K562 (cell line): Measurements from ENCODE around the gene NGDN. TPM values are rescaled to one million over a fixed set of nuclear protein-coding genes. Genes with fewer than 3 reads are reported as not detected.
A peak's percentile ranks its signal among the peaks of the same experiment; 100 is the strongest.

Experiments
- ATAC-seq: fragments of 200-7000 bp; cut with Tn5 transposase; 3 replicates; pipeline ENCODE4 v1.9.1; 2020; ENCODE audit warnings: moderate library complexity
- BruUV-seq: library from RNA; stranded (reverse); fragments of 400-500 nt; replicated peaks from 2 replicates; lab custom pipeline; 2021; lab: Mats Ljungman, UMichigan
- CTCF ChIA-PET: fragments of 300-600 bp; formaldehyde crosslinking; extraction: SDS; loops from one replicate; lab custom pipeline; 2021; ENCODE audit warnings: low intra/inter-chr PET ratio; lab: Yijun Ruan, JAX
- POLR2A ChIA-PET: fragments of 300-600, 350-650 bp; sonication (Branson Sonifier 250); formaldehyde crosslinking; extraction: SDS; loops from one replicate; lab custom pipeline; 2021; ENCODE audit warnings: antibody characterized with exemption, inconsistent platforms; lab: Yijun Ruan, JAX
- DNase-seq, 4 experiments: peaks; one replicate each; pipeline versions ENCODE4 v3.0.0 to v3.0.0-alpha.2; 2011 to 2018; ENCODE audit warnings: low spot score in 3 of 4, mixed read lengths in 3 of 4; ENCODE audit errors: extremely low read depth in 1 of 4
- FAIRE-seq: peaks from 2 replicates; lab custom pipeline; 2011; peaks lifted over from hg19 to GRCh38; lab: Jason Lieb, UNC
- H2AFZ ChIP-seq: 2 replicates; pipeline ENCODE4 v1.6.0; 2011; ENCODE audit warnings: low read depth, low read length, control low read depth, inconsistent platforms
- H3K27ac ChIP-seq: fragments of 200-600 bp; 3 replicates; pipeline ENCODE4 v1.8.0; 2011; ENCODE audit warnings: low read depth, mild to moderate bottlenecking, control low read depth, inconsistent platforms, low read length, moderate library complexity, mixed read lengths; ENCODE audit errors: extremely low read depth
- H3K27me3 ChIP-seq, 2 experiments: fragments of 300-600 bp in 1 of 2; 2 replicates in 1 of 2; 3 replicates in 1 of 2; pipeline versions ENCODE4 v1.6.0 to v1.8.0; 2011; ENCODE audit warnings: inconsistent platforms in 2 of 2, low read length in 2 of 2, mild to moderate bottlenecking in 1 of 2, mixed read lengths in 1 of 2, moderate library complexity in 1 of 2; ENCODE audit not compliant: control insufficient read depth in 2 of 2, insufficient read depth in 2 of 2
- H3K36me3 ChIP-seq: fragments of 300-600 bp; 3 replicates; pipeline ENCODE4 v1.8.0; 2011; ENCODE audit warnings: mild to moderate bottlenecking, low read length, inconsistent platforms; ENCODE audit not compliant: control insufficient read depth, insufficient read depth
- H3K4me1 ChIP-seq, 2 experiments: fragments of 200-600 bp in 1 of 2; replicated peaks in 1 of 2; 2 replicates in 1 of 2; 3 replicates in 1 of 2; pipeline versions ENCODE4 v1.5.1 to v1.8.0; 2011; ENCODE audit warnings: inconsistent platforms in 2 of 2, low read length in 2 of 2, mild to moderate bottlenecking in 1 of 2, mixed read lengths in 1 of 2, moderate library complexity in 1 of 2; ENCODE audit not compliant: control insufficient read depth in 2 of 2, insufficient read depth in 2 of 2
- H3K4me2 ChIP-seq: 2 replicates; pipeline ENCODE4 v1.6.1; 2011; ENCODE audit warnings: low read length, control low read depth, inconsistent platforms, mixed read lengths; ENCODE audit not compliant: insufficient read depth
- H3K4me3 ChIP-seq: fragments of 200-600 bp; sonication (generic), shearing (Covaris generic); 2 replicates; pipeline ENCODE4 v1.5.1; 2016; ENCODE audit warnings: control low read depth, inconsistent platforms
- H3K79me2 ChIP-seq: fragments of 200-600 bp; 3 replicates; pipeline ENCODE4 v1.8.0; 2011; ENCODE audit warnings: low read length, inconsistent platforms; ENCODE audit not compliant: control insufficient read depth, insufficient read depth
- H3K9ac ChIP-seq, 2 experiments: 2 replicates each; pipeline versions ENCODE4 v1.6.0 to v1.6.1; 2011; ENCODE audit warnings: low read depth in 2 of 2, low read length in 2 of 2, control low read depth in 1 of 2, inconsistent platforms in 1 of 2, mild to moderate bottlenecking in 1 of 2, mixed read lengths in 1 of 2; ENCODE audit not compliant: insufficient read depth in 1 of 2
- H3K9me1 ChIP-seq: one replicate; pipeline ENCODE4 v1.6.0; 2011; ENCODE audit warnings: inconsistent platforms, mild to moderate bottlenecking, low read length, moderate library complexity; ENCODE audit not compliant: control insufficient read depth, insufficient read depth
- H3K9me3 ChIP-seq: replicated peaks from 2 replicates; pipeline ENCODE4 v1.5.1; 2011; ENCODE audit warnings: low read depth, low read length, inconsistent platforms; ENCODE audit not compliant: control insufficient read depth, insufficient read depth
- H4K20me1 ChIP-seq: replicated peaks from 2 replicates; pipeline ENCODE4 v1.6.1; 2011; ENCODE audit warnings: low read length, inconsistent platforms, mixed read lengths; ENCODE audit not compliant: control insufficient read depth, insufficient read depth
- AFF4 ChIP-seq: sonication (generic); formaldehyde crosslinking; IDR thresholded peaks from 2 replicates; pipeline ENCODE4 v1.8.0; 2023; ENCODE audit warnings: mild to moderate bottlenecking, missing genetic modification reagents
- C11orf30 ChIP-seq: fragments of 450-650 bp; IDR thresholded peaks from 2 replicates; pipeline ENCODE4 v1.6.1; 2016; ENCODE audit warnings: low read depth, mild to moderate bottlenecking
- FOSL1 ChIP-seq: fragments of 200-800 bp; sonication (Bioruptor generic); conservative IDR thresholded peaks from 2 replicates; pipeline ENCODE4 v1.6.1; 2016; ENCODE audit warnings: missing genetic modification characterization, missing compliant biosample characterization
- FOXA3 ChIP-seq, 2 experiments: fragments of 450-650 bp in 1 of 2; sonication (generic) in 1 of 2; formaldehyde crosslinking; IDR thresholded peaks in 1 of 2; conservative IDR thresholded peaks in 1 of 2; 2 replicates each; pipeline versions ENCODE4 v1.4.0 to v1.8.0; 2020 to 2022; ENCODE audit warnings: mild to moderate bottlenecking in 2 of 2, missing genetic modification reagents in 1 of 2
- HDAC1 ChIP-seq, 2 experiments: fragments of 450-650 bp; IDR thresholded peaks; 2 replicates each; pipeline ENCODE4 v1.6.1; 2016 to 2017; ENCODE audit warnings: inconsistent platforms in 1 of 2, mild to moderate bottlenecking in 1 of 2, moderate library complexity in 1 of 2
- NFIC ChIP-seq: fragments of 450-650 bp; IDR thresholded peaks from 2 replicates; pipeline ENCODE4 v1.6.1; 2017; ENCODE audit warnings: mild to moderate bottlenecking, inconsistent platforms
- NR1H2 ChIP-seq: sonication (generic); formaldehyde crosslinking; IDR thresholded peaks from 2 replicates; pipeline ENCODE4 v1.4.0; 2020; ENCODE audit warnings: mild to moderate bottlenecking, missing genetic modification reagents
- NR2C2 ChIP-seq, 2 experiments: fragments of 200-800 bp in 1 of 2; sonication (Bioruptor generic) in 1 of 2; sonication (generic) in 1 of 2; formaldehyde crosslinking in 1 of 2; IDR thresholded peaks; 2 replicates each; pipeline versions ENCODE4 v1.6.1 to v1.8.0; 2016 to 2022; ENCODE audit warnings: mild to moderate bottlenecking in 1 of 2, missing compliant biosample characterization in 1 of 2, missing genetic modification characterization in 1 of 2, missing genetic modification reagents in 1 of 2
- PPARD ChIP-seq: fragments of 250-450 bp; sonication (Bioruptor Pico); IDR thresholded peaks from 2 replicates; pipeline ENCODE4 v1.8.0; 2022; ENCODE audit warnings: inconsistent platforms, mild to moderate bottlenecking, moderate library complexity
- RBM14 ChIP-seq: fragments of 200-400 bp; formaldehyde crosslinking; IDR thresholded peaks from 2 replicates; pipeline ENCODE4 v1.6.1; 2018; ENCODE audit warnings: low read depth, mild to moderate bottlenecking, low read length, moderate library complexity, borderline replicate concordance; ENCODE audit not compliant: insufficient read depth
- STAT6 ChIP-seq: sonication (generic); formaldehyde crosslinking; IDR thresholded peaks from 2 replicates; pipeline ENCODE4 v1.8.1; 2023; ENCODE audit warnings: mild to moderate bottlenecking, missing genetic modification reagents
- ZNF316 ChIP-seq: fragments of 450-650 bp; IDR thresholded peaks from 2 replicates; pipeline ENCODE4 v1.6.1; 2016
- ZNF445 ChIP-seq: fragments of 250-450 bp; sonication (Bioruptor Pico); IDR thresholded peaks from 2 replicates; pipeline ENCODE4 v1.4.0; 2020; ENCODE audit warnings: low read depth, mild to moderate bottlenecking, moderate library complexity
- WGBS: fragments of 100-300 bp; shearing (Covaris generic); methylation state at CpG from one replicate; pipeline ENCODE4 v1.1.6; 2016; ENCODE audit warnings: low coverage, mixed read lengths; ENCODE audit not compliant: insufficient coverage; ENCODE audit errors: missing lambda C conversion rate; 5-methylcytosine and 5-hydroxymethylcytosine counted together
- in situ Hi-C: fragments of 300-500 bp; cut with MboI; formaldehyde crosslinking; loops from 4 replicates; pipeline ENCODE4 v1.15.0; 2018; ENCODE audit warnings: inconsistent platforms, mixed read lengths
- intact Hi-C: fragments of 100-400 bp; cut with micrococcal nuclease; formaldehyde crosslinking; loops from 2 replicates; pipeline ENCODE4 v1.14.2; 2022
- polyA plus RNA-seq, 8 experiments: library from polyadenylated mRNA; depleted of rRNA in 4 of 8; stranded (reverse) in 5 of 8; unstranded in 3 of 8; fragments of >200 nt; fragmentation: Nextera tagmentation in 2 of 8; fragmentation: Illumina TruSeq in 1 of 8; extraction: Ambion mirVana in 2 of 8; extraction: Trizol in 1 of 8; gene quantifications; 2 replicates each; pipeline versions ENCODE4 v1.2.1 to v1.2.3, GENCODE V29; 2011 to 2014; ENCODE audit warnings: inconsistent platforms in 1 of 8, missing spikeins in 1 of 8
- total RNA-seq, 7 experiments: library from RNA; depleted of rRNA in 6 of 7; stranded (reverse); fragments of >200 nt in 6 of 7; fragmentation: Illumina TruSeq in 2 of 7; extraction: Trizol in 2 of 7; gene quantifications; 2 replicates each; pipeline versions ENCODE4 v1.2.1 to v1.2.3, GENCODE V29; 2011 to 2021; ENCODE audit warnings: low replicate concordance in 1 of 7

NGDN gene
- total and polyA plus RNA-seq, 9 of the 15 experiments (the other 6 are each of a cell fraction or from before 2014, with no cell fraction given), result 42.9 to 195 (median 74.9) TPM

- 68% methylated on average over 5 of the region's 5 CpGs for WGBS
- in situ Hi-C loops (no loop called here), intact Hi-C loops (loop anchor here (10.0 kb wide), 1 partner anchor 133 kb away; the partner anchor contains the start of gene PABPN1)
- Histone ChIP-seq H3K4me3 (no peak overlapping the region), H2AFZ (peak overlapping the region; percentile 23; the same call in 1 of the 2 replicates), H3K27me3 (no peaks in the 10 kb centered on the region), H3K9me1 (no peaks in the 10 kb centered on the region), H4K20me1 (no peaks in the 10 kb centered on the region), H3K9ac (no peak overlapping the region), H3K27ac (no peak overlapping the region), H3K79me2 (no peaks in the 10 kb centered on the region), H3K4me1 (peaks cover 3 to 10% of the 10 kb centered on the region in 2 experiments; a peak in 2 of 5 replicates), H3K9me3 (no peaks in the 10 kb centered on the region), H3K36me3 (no peaks in the 10 kb centered on the region), H3K4me2 (no peak overlapping the region)
- FAIRE-seq (no peak), ATAC-seq (no peak), DNase-seq (no peak)
- TF ChIP-seq FOXA3 (CRISPR knock-in tag; conservative IDR thresholded peaks at IDR 0.05 in 1 of 2, IDR thresholded peaks at IDR 0.05 in 1 of 2), result no peak
- TF ChIP-seq ZNF316, result peak; percentile 52; the same call in 1 of the 2 replicates
- TF ChIP-seq RBM14, result no peak
- no peak for TF ChIP-seq FOSL1
- TF ChIP-seq STAT6, result no peak
- 0 out of 2 replicates have a peak, but pooled peaks have one; percentile 21 for TF ChIP-seq C11orf30
- TF ChIP-seq NFIC, result no peak
- TF ChIP-seq PPARD, result no peak
- no peak for TF ChIP-seq AFF4 (CRISPR knock-in tag)
- TF ChIP-seq NR2C2 (CRISPR knock-in tag; IDR thresholded peaks at IDR 0.05), result no peak
- no peak for TF ChIP-seq NR2C2 (tag; IDR thresholded peaks at IDR 0.05)
- no peak for TF ChIP-seq NR1H2
- no peak for TF ChIP-seq ZNF445 (CRISPR knock-in tag)
- TF ChIP-seq HDAC1 (IDR thresholded peaks at IDR 0.05), result no peak
- ChIA-PET POLR2A (no interaction called here), CTCF (no interaction called here)
- BruUV-seq, result no TSS peak
Measured at GRCh38 chr14:23457587-23458445, 11.7 kb upstream of the NGDN start.
